ENCODE measurements around the gene FRMD4A.
"Not testable (repeated sequence)": the region's sequence is repeated elsewhere in the genome, so short reads cannot be mapped to it uniquely, and the experiment has no call there.

Gene FRMD4A

GRCh38 chr10:13925971-13926780 lies 404.5 kb downstream of the FRMD4A start:
- no peaks in the 10 kb centered on the region for H3K4me1 ChIP-seq (ENCODE audit: control insufficient read depth in 1 of 2, insufficient read depth in 1 of 2, low read depth in 1 of 2, low read length in 1 of 2)
- H3K27me3 ChIP-seq = peaks cover 62% of the 10 kb centered on the region
- H3K36me3 ChIP-seq = no peaks in the 10 kb centered on the region
- TF ChIP-seq CTCF (IDR thresholded peaks at IDR 0.05) = no peak
- H3K27ac ChIP-seq = no peak overlapping the region
- H3K9me3 ChIP-seq = no peaks in the 10 kb centered on the region
- H3K4me3 ChIP-seq (ENCODE audit: low read depth in 1 of 2, low read length in 1 of 2) = no peak overlapping the region

- no peak overlapping the region for H3K27ac ChIP-seq
- H3K4me1 ChIP-seq (ENCODE audit: control insufficient read depth in 1 of 2, insufficient read depth in 1 of 2, low read depth in 1 of 2, low read length in 1 of 2) = no peaks in the 10 kb centered on the region
- no peaks in the 10 kb centered on the region for H3K9me3 ChIP-seq
- TF ChIP-seq CTCF (IDR thresholded peaks at IDR 0.05) = no peak
- H3K36me3 ChIP-seq = no peaks in the 10 kb centered on the region
- peaks cover 61% of the 10 kb centered on the region for H3K27me3 ChIP-seq
- no peak overlapping the region for H3K4me3 ChIP-seq (ENCODE audit: low read depth in 1 of 2, low read length in 1 of 2)
Observed at GRCh38 chr10:13924040-13924725, 406.5 kb downstream of the FRMD4A start.

- no peak overlapping the region for H3K4me3 ChIP-seq (ENCODE audit: low read depth in 1 of 2, low read length in 1 of 2)
- H3K27me3 ChIP-seq = peaks cover 55% of the 10 kb centered on the region
- TF ChIP-seq CTCF (IDR thresholded peaks at IDR 0.05) = no peak
- no peak overlapping the region for H3K27ac ChIP-seq
- H3K4me1 ChIP-seq (ENCODE audit: control insufficient read depth in 1 of 2, insufficient read depth in 1 of 2, low read depth in 1 of 2, low read length in 1 of 2) = no peaks in the 10 kb centered on the region
- H3K36me3 ChIP-seq = no peaks in the 10 kb centered on the region
- H3K9me3 ChIP-seq = no peaks in the 10 kb centered on the region
Observed at GRCh38 chr10:13922586-13922985, 408.1 kb downstream of the FRMD4A start.

GRCh38 chr10:13921941-13922340 lies 408.8 kb downstream of the FRMD4A start:
- Histone ChIP-seq H3K27ac (no peak overlapping the region), H3K9me3 (no peaks in the 10 kb centered on the region)
- no peak for TF ChIP-seq CTCF (IDR thresholded peaks at IDR 0.05)

GRCh38 chr10:13921131-13921530 lies 409.6 kb downstream of the FRMD4A start:
- not testable (repeated sequence) for H3K27ac ChIP-seq; H3K36me3 ChIP-seq; H3K4me1 ChIP-seq (ENCODE audit: control insufficient read depth in 1 of 2, insufficient read depth in 1 of 2, low read depth in 1 of 2, low read length in 1 of 2); H3K9me3 ChIP-seq; H3K4me3 ChIP-seq (ENCODE audit: low read depth in 1 of 2, low read length in 1 of 2)
- H3K27me3 ChIP-seq = peaks cover 42% of the 10 kb centered on the region

More at GRCh38 chr10:13921941-13922340, 408.8 kb downstream of the FRMD4A start:
- H3K4me1 ChIP-seq (ENCODE audit: control insufficient read depth in 1 of 2, insufficient read depth in 1 of 2, low read depth in 1 of 2, low read length in 1 of 2) = no peaks in the 10 kb centered on the region
- peaks cover 50% of the 10 kb centered on the region for H3K27me3 ChIP-seq
- H3K36me3 ChIP-seq = no peaks in the 10 kb centered on the region
- no peak overlapping the region for H3K4me3 ChIP-seq (ENCODE audit: low read depth in 1 of 2, low read length in 1 of 2)

GRCh38 chr10:13920465-13920864 lies 410.3 kb downstream of the FRMD4A start:
- Histone ChIP-seq H3K4me1 (ENCODE audit: control insufficient read depth in 1 of 2, insufficient read depth in 1 of 2, low read depth in 1 of 2, low read length in 1 of 2) (no peaks in the 10 kb centered on the region), H3K4me3 (ENCODE audit: low read depth in 1 of 2, low read length in 1 of 2) (no peak overlapping the region), H3K27ac (no peak overlapping the region), H3K9me3 (no peaks in the 10 kb centered on the region), H3K27me3 (peaks cover 42% of the 10 kb centered on the region), H3K36me3 (no peaks in the 10 kb centered on the region)
- TF ChIP-seq CTCF (IDR thresholded peaks at IDR 0.05) = no peak
